ENCODE measurements around the gene ACTN4. TPM values are rescaled to one million over a fixed set of nuclear protein-coding genes. Genes with fewer than 3 reads are reported as not detected.

The ACTN4 gene
- total RNA-seq, 1 donor from 2014 or later = 127 TPM

DNA sequence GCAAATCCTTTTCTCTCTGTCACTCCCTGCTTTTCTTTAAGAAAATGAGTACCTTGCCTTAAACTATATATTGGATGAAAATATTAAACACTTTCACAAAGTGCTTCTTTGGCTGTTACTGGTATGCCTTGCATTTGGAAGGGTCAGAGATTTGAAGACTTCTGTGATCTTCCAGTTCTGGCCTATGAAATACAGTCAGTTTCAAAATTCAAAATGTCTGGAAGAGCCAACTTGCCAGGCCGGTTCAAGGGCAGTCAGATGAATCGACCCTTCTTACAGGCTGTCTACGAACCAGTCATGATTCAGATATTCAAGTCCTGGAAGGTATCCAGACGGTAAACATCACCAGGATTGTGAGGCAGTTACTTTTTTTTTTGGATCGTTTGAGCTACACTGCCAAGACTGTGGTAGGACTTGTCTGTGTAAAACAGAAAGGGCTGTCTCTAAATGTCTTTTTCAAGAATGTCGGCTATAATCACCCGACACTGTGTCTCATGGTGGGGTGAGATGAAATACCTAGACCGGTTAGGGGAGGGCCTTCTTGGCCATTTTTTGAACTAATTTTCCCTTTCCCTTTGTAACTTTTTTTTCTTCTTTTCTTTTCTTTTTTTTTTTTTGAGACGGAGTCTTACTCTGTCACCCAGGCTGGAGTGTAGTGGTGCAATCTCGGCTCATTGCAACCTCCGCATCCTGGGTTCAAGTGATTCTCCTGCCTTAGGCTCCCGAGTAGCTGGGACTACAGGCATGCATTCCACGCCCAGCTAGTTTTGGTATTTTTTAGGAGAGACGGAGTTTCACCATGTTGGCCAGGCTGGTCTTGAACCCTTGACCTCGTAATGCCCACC, 11.2 kb downstream of the ACTN4 start:
- Histone ChIP-seq H3F3A (ENCODE audit: low read depth) (peaks cover 13% of the 10 kb centered on the region), H3K9me3 (ENCODE audit: low read depth) (no peaks in the 10 kb centered on the region), H3K4me2 (no peak overlapping the region), H3K4me3 (no peak overlapping the region), H3K27ac (no peak overlapping the region), H3K4me1 (peaks cover 39% of the 10 kb centered on the region), H3K36me3 (no peaks in the 10 kb centered on the region), H2AFZ (replicated peaks) (no peak overlapping the region), H3K79me2 (ENCODE audit: low read depth) (peaks cover 99% of the 10 kb centered on the region), H3K27me3 (no peaks in the 10 kb centered on the region), H4K20me1 (ENCODE audit: low read depth) (peaks cover 98% of the 10 kb centered on the region), H3K9ac (no peak overlapping the region)
- peaks cover 68% of the 10 kb centered on the region for H3K4me1 Mint-ChIP-seq
- peak overlapping the region; percentile 98 for H3K27ac Mint-ChIP-seq
- H3K9me3 Mint-ChIP-seq = no peaks in the 10 kb centered on the region
- no peak overlapping the region for H3K4me3 Mint-ChIP-seq
- TF ChIP-seq CTCF (IDR thresholded peaks at IDR 0.05) = no peak
- no peak for TF ChIP-seq EZH2phosphoT487 (IDR thresholded peaks at IDR 0.05)
- no peak for TF ChIP-seq EZH2 (IDR thresholded peaks at IDR 0.05)
- H3K36me3 Mint-ChIP-seq = peaks cover 18% of the 10 kb centered on the region
- DNase-seq (ENCODE audit: low spot score) = no peak
- peaks cover 2% of the 10 kb centered on the region for H3K27me3 Mint-ChIP-seq (ENCODE audit: insufficient read depth, low read depth)

DNA sequence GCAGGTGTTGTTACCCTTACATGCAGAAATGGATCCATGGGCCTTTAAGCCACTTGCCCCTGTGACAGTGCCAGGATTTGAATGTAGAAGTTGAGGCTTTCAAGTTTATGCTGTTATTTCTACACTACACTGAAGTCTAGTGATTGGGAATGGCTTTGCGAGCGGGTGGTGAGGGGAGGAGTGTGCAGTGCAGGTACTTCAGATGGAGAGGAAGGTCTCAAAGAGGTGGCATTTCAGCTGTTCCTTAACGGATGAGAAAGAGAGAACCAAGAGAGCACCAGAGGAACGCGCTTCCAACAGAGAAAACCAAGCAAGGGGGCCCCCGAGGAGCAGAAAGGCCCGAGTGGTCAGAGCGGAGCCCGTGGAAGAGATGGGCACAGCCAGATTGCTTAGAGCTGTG, 13.3 kb downstream of the ACTN4 start:
- Histone ChIP-seq H3K27me3 (no peaks in the 10 kb centered on the region), H3F3A (ENCODE audit: low read depth) (peaks cover 17% of the 10 kb centered on the region), H3K9ac (no peak overlapping the region), H3K4me2 (no peak overlapping the region), H3K79me2 (ENCODE audit: low read depth) (peaks cover 99% of the 10 kb centered on the region), H3K36me3 (no peaks in the 10 kb centered on the region), H3K4me3 (no peak overlapping the region), H3K27ac (no peak overlapping the region), H3K4me1 (peaks cover 50% of the 10 kb centered on the region), H3K9me3 (ENCODE audit: low read depth) (no peaks in the 10 kb centered on the region), H2AFZ (replicated peaks) (no peak overlapping the region), H4K20me1 (ENCODE audit: low read depth) (peaks cover 98% of the 10 kb centered on the region)
- TF ChIP-seq EZH2phosphoT487 (IDR thresholded peaks at IDR 0.05) (no peak), CTCF (IDR thresholded peaks at IDR 0.05) (no peak), EZH2 (IDR thresholded peaks at IDR 0.05) (no peak)
- no peak overlapping the region for H3K27ac Mint-ChIP-seq
- H3K4me3 Mint-ChIP-seq = no peak overlapping the region
- peaks cover 16% of the 10 kb centered on the region for H3K36me3 Mint-ChIP-seq
- DNase-seq (ENCODE audit: low spot score) = no peak
- H3K9me3 Mint-ChIP-seq = no peaks in the 10 kb centered on the region
- peaks cover 5% of the 10 kb centered on the region for H3K27me3 Mint-ChIP-seq (ENCODE audit: insufficient read depth, low read depth)
- peaks cover 71% of the 10 kb centered on the region for H3K4me1 Mint-ChIP-seq

GRCh38 chr19:38661136-38661535, 13.7 kb downstream of the ACTN4 start:
- Histone ChIP-seq H3K27ac (no peak overlapping the region), H4K20me1 (ENCODE audit: low read depth) (peaks cover 98% of the 10 kb centered on the region), H3K9me3 (ENCODE audit: low read depth) (no peaks in the 10 kb centered on the region), H3K4me1 (peaks cover 54% of the 10 kb centered on the region), H3K36me3 (no peaks in the 10 kb centered on the region), H3F3A (ENCODE audit: low read depth) (peaks cover 21% of the 10 kb centered on the region), H3K9ac (no peak overlapping the region), H2AFZ (replicated peaks) (no peak overlapping the region), H3K4me2 (no peak overlapping the region), H3K27me3 (no peaks in the 10 kb centered on the region), H3K4me3 (no peak overlapping the region), H3K79me2 (ENCODE audit: low read depth) (peaks cover 98% of the 10 kb centered on the region)
- no peak for DNase-seq (ENCODE audit: low spot score)
- Mint-ChIP-seq H3K9me3 (no peaks in the 10 kb centered on the region), H3K27ac (peak overlapping the region; percentile 78), H3K36me3 (peaks cover 14% of the 10 kb centered on the region), H3K4me3 (no peak overlapping the region), H3K27me3 (ENCODE audit: insufficient read depth, low read depth) (peaks cover 5% of the 10 kb centered on the region), H3K4me1 (peaks cover 71% of the 10 kb centered on the region)
- TF ChIP-seq CTCF (IDR thresholded peaks at IDR 0.05) (no peak), EZH2 (IDR thresholded peaks at IDR 0.05) (no peak), EZH2phosphoT487 (IDR thresholded peaks at IDR 0.05) (no peak)

Data from neural progenitor cell (in vitro differentiated cells).